ENCODE data around the gene TMEM239.

Gene TMEM239

DNA sequence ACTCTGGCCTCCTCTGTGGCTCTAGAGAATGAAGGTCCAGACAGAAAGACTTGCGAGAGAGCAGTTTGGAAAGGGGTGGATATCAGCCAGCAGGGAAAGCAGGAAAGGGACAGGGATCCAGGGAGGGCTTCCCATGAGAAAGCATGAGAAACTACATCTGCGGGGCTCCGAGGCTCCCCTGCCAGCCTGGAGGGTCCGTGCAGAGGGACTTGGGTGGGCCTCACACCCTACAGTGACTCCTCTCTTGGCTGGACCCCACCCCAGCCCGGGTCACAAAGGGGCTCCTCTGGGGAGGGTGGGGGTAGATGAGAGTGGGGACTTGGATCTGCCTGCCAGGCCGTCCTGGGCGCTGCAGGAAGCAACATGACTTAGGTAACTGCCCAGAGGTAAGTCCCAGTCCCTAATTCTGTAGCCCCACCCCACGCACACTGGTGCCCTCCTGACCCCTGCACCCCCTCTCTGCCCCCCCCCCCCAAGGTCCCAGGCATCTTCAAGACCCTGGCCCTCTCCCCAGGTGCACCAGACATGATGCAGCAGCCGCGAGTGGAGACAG lies at the start of gene TMEM239:
Gene TMEM239 (plus strand): TSS at position 335 of the 553 bp plus-strand sequence. CDS start 191 bp downstream, at position 526.
- TF ChIP-seq, protein P1, sequence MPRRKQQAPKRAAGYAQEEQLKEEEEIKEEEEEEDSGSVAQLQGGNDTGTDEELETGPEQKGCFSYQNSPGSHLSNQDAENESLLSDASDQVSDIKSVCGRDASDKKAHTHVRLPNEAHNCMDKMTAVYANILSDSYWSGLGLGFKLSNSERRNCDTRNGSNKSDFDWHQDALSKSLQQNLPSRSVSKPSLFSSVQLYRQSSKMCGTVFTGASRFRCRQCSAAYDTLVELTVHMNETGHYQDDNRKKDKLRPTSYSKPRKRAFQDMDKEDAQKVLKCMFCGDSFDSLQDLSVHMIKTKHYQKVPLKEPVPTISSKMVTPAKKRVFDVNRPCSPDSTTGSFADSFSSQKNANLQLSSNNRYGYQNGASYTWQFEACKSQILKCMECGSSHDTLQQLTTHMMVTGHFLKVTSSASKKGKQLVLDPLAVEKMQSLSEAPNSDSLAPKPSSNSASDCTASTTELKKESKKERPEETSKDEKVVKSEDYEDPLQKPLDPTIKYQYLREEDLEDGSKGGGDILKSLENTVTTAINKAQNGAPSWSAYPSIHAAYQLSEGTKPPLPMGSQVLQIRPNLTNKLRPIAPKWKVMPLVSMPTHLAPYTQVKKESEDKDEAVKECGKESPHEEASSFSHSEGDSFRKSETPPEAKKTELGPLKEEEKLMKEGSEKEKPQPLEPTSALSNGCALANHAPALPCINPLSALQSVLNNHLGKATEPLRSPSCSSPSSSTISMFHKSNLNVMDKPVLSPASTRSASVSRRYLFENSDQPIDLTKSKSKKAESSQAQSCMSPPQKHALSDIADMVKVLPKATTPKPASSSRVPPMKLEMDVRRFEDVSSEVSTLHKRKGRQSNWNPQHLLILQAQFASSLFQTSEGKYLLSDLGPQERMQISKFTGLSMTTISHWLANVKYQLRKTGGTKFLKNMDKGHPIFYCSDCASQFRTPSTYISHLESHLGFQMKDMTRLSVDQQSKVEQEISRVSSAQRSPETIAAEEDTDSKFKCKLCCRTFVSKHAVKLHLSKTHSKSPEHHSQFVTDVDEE (CRISPR knock-in tag; IDR thresholded peaks at IDR 0.05) = no peak
- TF ChIP-seq ZNF8 (CRISPR knock-in tag; IDR thresholded peaks at IDR 0.05) (no peak), ZNF565 (CRISPR knock-in tag; conservative IDR thresholded peaks at IDR 0.05; ENCODE audit: low read depth) (no peak)
- no peak for ATAC-seq

DNA sequence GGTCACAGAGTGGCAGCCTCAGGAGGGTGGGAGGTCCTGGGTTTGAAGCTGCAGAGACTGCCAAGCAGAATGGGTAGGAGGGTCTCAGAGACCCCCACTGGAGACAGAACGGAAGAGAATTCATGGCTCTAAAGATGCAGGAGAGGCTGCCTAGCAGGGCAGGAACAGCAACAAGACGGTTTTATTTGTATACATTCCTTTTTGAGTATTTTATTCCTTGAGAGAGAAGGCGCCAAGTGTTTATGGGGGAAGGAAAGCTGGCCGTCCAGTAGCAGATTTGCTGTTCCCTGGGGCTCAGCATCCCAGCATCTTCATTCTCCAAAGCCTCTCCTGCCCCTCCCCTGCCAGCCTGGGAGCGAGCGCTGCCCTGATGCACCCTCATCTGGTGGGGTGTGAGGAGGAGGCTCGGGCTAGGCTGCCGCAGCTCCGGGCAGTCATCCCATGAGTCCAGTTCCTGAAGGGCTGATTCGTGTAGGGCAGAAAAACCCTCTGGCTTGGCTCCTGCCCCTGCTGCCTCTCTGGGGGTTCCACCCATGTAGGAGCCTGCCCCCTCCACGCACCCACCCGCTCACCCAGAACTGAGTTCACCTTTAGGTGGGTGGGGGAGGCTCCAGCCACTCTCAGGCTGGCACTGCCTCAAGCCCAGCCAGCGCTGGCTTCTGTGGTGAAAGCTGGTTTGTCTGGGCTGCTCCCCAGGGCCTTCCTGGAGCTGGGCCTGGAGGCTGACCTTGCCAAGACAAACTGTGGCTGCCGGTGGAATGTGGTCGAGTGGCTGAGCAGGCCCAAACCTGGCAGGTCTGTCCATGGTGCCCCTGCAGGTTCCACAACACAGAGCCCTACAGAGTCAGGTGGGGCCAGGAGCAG lies 48.2 kb upstream of the TMEM239 start:
- ATAC-seq = peak; percentile 90
- TF ChIP-seq, protein P2, sequence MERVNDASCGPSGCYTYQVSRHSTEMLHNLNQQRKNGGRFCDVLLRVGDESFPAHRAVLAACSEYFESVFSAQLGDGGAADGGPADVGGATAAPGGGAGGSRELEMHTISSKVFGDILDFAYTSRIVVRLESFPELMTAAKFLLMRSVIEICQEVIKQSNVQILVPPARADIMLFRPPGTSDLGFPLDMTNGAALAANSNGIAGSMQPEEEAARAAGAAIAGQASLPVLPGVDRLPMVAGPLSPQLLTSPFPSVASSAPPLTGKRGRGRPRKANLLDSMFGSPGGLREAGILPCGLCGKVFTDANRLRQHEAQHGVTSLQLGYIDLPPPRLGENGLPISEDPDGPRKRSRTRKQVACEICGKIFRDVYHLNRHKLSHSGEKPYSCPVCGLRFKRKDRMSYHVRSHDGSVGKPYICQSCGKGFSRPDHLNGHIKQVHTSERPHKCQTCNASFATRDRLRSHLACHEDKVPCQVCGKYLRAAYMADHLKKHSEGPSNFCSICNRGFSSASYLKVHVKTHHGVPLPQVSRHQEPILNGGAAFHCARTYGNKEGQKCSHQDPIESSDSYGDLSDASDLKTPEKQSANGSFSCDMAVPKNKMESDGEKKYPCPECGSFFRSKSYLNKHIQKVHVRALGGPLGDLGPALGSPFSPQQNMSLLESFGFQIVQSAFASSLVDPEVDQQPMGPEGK (CRISPR knock-in tag; IDR thresholded peaks at IDR 0.05; ENCODE audit: borderline replicate concordance) = no peak
- TF ChIP-seq ARNTL (CRISPR knock-in tag; IDR thresholded peaks at IDR 0.05; ENCODE audit: borderline replicate concordance, low read depth) (no peak), TOX (CRISPR knock-in tag; IDR thresholded peaks at IDR 0.05; ENCODE audit: borderline replicate concordance) (no peak), ESRRG (CRISPR knock-in tag; IDR thresholded peaks at IDR 0.05) (no peak), BACH2 (CRISPR knock-in tag; IDR thresholded peaks at IDR 0.05; ENCODE audit: borderline replicate concordance) (no peak), ZNF565 (CRISPR knock-in tag; conservative IDR thresholded peaks at IDR 0.05; ENCODE audit: low read depth) (no peak), ZFP30 (CRISPR knock-in tag; IDR thresholded peaks at IDR 0.05) (no peak), TCF4 (CRISPR knock-in tag; IDR thresholded peaks at IDR 0.05; ENCODE audit: borderline replicate concordance) (no peak), OSR1 (CRISPR knock-in tag; IDR thresholded peaks at IDR 0.05) (no peak), ZNF8 (CRISPR knock-in tag; IDR thresholded peaks at IDR 0.05) (no peak), ZFP3 (CRISPR knock-in tag; IDR thresholded peaks at IDR 0.05) (no peak), SNAI2 (CRISPR knock-in tag; IDR thresholded peaks at IDR 0.05) (no peak)
- TF ChIP-seq, protein P1 (CRISPR knock-in tag; IDR thresholded peaks at IDR 0.05) = no peak
- TF ChIP-seq, protein P3, sequence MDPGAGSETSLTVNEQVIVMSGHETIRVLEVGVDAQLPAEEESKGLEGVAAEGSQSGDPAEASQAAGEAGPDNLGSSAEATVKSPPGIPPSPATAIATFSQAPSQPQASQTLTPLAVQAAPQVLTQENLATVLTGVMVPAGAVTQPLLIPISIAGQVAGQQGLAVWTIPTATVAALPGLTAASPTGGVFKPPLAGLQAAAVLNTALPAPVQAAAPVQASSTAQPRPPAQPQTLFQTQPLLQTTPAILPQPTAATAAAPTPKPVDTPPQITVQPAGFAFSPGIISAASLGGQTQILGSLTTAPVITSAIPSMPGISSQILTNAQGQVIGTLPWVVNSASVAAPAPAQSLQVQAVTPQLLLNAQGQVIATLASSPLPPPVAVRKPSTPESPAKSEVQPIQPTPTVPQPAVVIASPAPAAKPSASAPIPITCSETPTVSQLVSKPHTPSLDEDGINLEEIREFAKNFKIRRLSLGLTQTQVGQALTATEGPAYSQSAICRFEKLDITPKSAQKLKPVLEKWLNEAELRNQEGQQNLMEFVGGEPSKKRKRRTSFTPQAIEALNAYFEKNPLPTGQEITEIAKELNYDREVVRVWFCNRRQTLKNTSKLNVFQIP (CRISPR knock-in tag; IDR thresholded peaks at IDR 0.05; ENCODE audit: borderline replicate concordance, low read depth) = no peak
- TF ChIP-seq, protein P4, sequence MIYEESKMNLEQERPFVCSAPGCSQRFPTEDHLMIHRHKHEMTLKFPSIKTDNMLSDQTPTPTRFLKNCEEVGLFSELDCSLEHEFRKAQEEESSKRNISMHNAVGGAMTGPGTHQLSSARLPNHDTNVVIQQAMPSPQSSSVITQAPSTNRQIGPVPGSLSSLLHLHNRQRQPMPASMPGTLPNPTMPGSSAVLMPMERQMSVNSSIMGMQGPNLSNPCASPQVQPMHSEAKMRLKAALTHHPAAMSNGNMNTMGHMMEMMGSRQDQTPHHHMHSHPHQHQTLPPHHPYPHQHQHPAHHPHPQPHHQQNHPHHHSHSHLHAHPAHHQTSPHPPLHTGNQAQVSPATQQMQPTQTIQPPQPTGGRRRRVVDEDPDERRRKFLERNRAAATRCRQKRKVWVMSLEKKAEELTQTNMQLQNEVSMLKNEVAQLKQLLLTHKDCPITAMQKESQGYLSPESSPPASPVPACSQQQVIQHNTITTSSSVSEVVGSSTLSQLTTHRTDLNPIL (CRISPR knock-in tag; IDR thresholded peaks at IDR 0.05; ENCODE audit: low read depth) = no peak

DNA sequence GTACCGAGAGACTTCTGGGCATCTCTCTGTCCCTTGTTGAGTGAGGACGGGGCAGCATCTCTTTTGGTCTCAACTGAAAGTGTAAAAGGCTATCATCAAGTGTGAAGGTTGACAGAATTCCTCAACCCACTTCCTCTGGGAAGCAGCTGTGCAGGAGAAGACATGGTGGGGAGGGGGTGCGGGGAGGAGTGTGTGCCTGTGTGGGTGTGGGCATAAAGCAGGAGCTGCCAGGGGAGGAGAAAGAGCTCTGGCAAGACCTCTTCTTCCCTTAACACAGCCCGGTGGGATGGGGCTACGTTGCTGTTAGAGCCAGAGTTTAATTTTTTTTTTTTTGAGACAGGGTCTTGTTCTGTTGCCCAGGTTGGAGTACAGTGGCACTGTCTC lies 47.5 kb upstream of the TMEM239 start:
- peak; percentile 25 for ATAC-seq
- TF ChIP-seq ZC3H10 (CRISPR knock-in tag; IDR thresholded peaks at IDR 0.05) = no peak
- TF ChIP-seq ZFP30 (CRISPR knock-in tag; IDR thresholded peaks at IDR 0.05) = no peak
- no peak for TF ChIP-seq ZNF70 (CRISPR knock-in tag; IDR thresholded peaks at IDR 0.05)
- no peak for TF ChIP-seq CSRNP3 (CRISPR knock-in tag; IDR thresholded peaks at IDR 0.05)
- TF ChIP-seq ARNTL (CRISPR knock-in tag; IDR thresholded peaks at IDR 0.05; ENCODE audit: borderline replicate concordance, low read depth) = no peak
- no peak for TF ChIP-seq RARB (CRISPR knock-in tag; IDR thresholded peaks at IDR 0.05)
- no peak for TF ChIP-seq TOX (CRISPR knock-in tag; IDR thresholded peaks at IDR 0.05; ENCODE audit: borderline replicate concordance)
- TF ChIP-seq, protein P2 (CRISPR knock-in tag; IDR thresholded peaks at IDR 0.05; ENCODE audit: borderline replicate concordance) = no peak
- TF ChIP-seq ZFP3 (CRISPR knock-in tag; IDR thresholded peaks at IDR 0.05) = no peak
- TF ChIP-seq CSDC2 (CRISPR knock-in tag; IDR thresholded peaks at IDR 0.05) = no peak
- no peak for TF ChIP-seq PPARA (CRISPR knock-in tag; IDR thresholded peaks at IDR 0.05; ENCODE audit: borderline replicate concordance)
- no peak for TF ChIP-seq OSR1 (CRISPR knock-in tag; IDR thresholded peaks at IDR 0.05)
